Psoas muscle (tissue), 8 donors: ENCODE measurements around the gene FBXO17. TPM values are rescaled to one million over a fixed set of nuclear protein-coding genes. Genes with fewer than 3 reads are reported as not detected.

Experiments used
- ATAC-seq, 4 donors: fragments of 200-7000 bp; cut with Tn5 transposase; one replicate each; pipeline ENCODE4 v1.9.1; 2020; ENCODE audit warnings: moderate library complexity in 3 of 4, mild to moderate bottlenecking in 2 of 4
- DNase-seq, 2 donors: peaks; one replicate each; pipeline ENCODE4 v3.0.0-alpha.2; 2020
- H3K27ac ChIP-seq: fragments of 200-600 bp; one replicate; pipeline ENCODE4 v1.8.0; 2022
- H3K27me3 ChIP-seq, 3 donors: fragments of 200-600 bp in 1 of 3; one replicate each; pipeline versions ENCODE4 v1.6.1 to v1.8.0; 2013 to 2022; ENCODE audit warnings: low read length in 2 of 3, mild to moderate bottlenecking in 2 of 3, moderate library complexity in 1 of 3; ENCODE audit not compliant: insufficient read depth in 3 of 3
- H3K36me3 ChIP-seq, 2 donors: fragments of 200-600 bp in 1 of 2; one replicate each; pipeline versions ENCODE4 v1.6.1 to v1.8.0; 2013 to 2022; ENCODE audit warnings: low read depth in 1 of 2, mild to moderate bottlenecking in 1 of 2, moderate library complexity in 1 of 2; ENCODE audit not compliant: insufficient read depth in 1 of 2
- H3K4me1 ChIP-seq: fragments of 200-600 bp; one replicate; pipeline ENCODE4 v1.8.0; 2022
- H3K4me3 ChIP-seq: fragments of 200-600 bp; one replicate; pipeline ENCODE4 v1.8.0; 2022; ENCODE audit warnings: mild to moderate bottlenecking
- H3K9me3 ChIP-seq: fragments of 200-600 bp; one replicate; pipeline ENCODE4 v1.8.0; 2022
- CTCF ChIP-seq: fragments of 200-600 bp; IDR thresholded peaks from one replicate; pipeline ENCODE4 v1.8.0; 2022; ENCODE audit warnings: antibody characterized with exemption
- WGBS, 3 donors: extraction: QIAGEN DNeasy Blood & Tissue Kit; methylation state at CpG; one replicate each; pipeline versions ENCODE4 v1.1.6 to v1.1.7; 2013; 5-methylcytosine and 5-hydroxymethylcytosine counted together
- intact Hi-C, 2 donors: fragments of 100-400 bp; cut with DNase I; formaldehyde crosslinking; loops; one replicate each; pipeline versions ENCODE4 v1.11.0 to v1.14.2; 2022
- polyA plus RNA-seq, 3 donors: library from polyadenylated mRNA; stranded (reverse); fragments of 200-250 nt; gene quantifications; one replicate each; pipeline ENCODE4 v1.2.3, GENCODE V29; 2013
- total RNA-seq, 4 donors: library from RNA; stranded (reverse); fragmentation: NEBNext Ultra II Directional in 2 of 4; extraction: Animal tissue kit (Norgen Biotek cat#: 25700) in 2 of 4; gene quantifications; one replicate each; pipeline versions ENCODE4 v1.2.1 to v1.2.4, GENCODE V29; 2021 to 2023
- donor health status: healthy with polysubstance abuse.
- donor health status: DM: no; HTN: no; CAD: no; lungs with moderate emphysema.
- donor health status: Bipolar disorder and iron deficiency.
- donor health status: healthy.
- donor health status: DM: yes; HTN: yes; CAD: no.
- donor health status: DM: no; HTN: no; CAD: no.
- donor health status: DM: no; HTN: no; CAD: no.
- donor health status: DM: yes; HTN: yes; CAD: no.

Gene FBXO17
- total and polyA plus RNA-seq, 7 donors = 1.6 to 4.3 (median 2.2) TPM

GRCh38 chr19:38932425-38933179 lies 42.9 kb downstream of the FBXO17 start:
- DNase-seq = peak in 1 of 2 donors; percentile 58

GRCh38 chr19:38931521-38931793 lies 44.1 kb downstream of the FBXO17 start:
- Histone ChIP-seq H3K9me3 (no peaks in the 10 kb centered on the region), H3K27ac (peak overlapping the region; percentile 93), H3K36me3 (peaks cover 0 to 28% of the 10 kb centered on the region in 2 donors), H3K4me3 (peak overlapping the region; percentile 78), H3K4me1 (peaks cover 18% of the 10 kb centered on the region), H3K27me3 (no peaks in the 10 kb centered on the region)
- 23 to 28% (median 26%) methylated on average over 8 of the region's 8 CpGs for WGBS, 3 donors
- ATAC-seq (no peak), DNase-seq (no peak)
- intact Hi-C loops = loop anchor here in 1 of 2 donors (5.0 kb wide), 1 partner anchor 199 kb away; no protein-coding TSS in a partner anchor
- no peak for TF ChIP-seq CTCF

More at GRCh38 chr19:38932425-38933179, 42.9 kb downstream of the FBXO17 start:
- no peak for ATAC-seq
- Histone ChIP-seq H3K27ac (no peak overlapping the region), H3K4me3 (peak overlapping the region; percentile 78), H3K27me3 (no peaks in the 10 kb centered on the region), H3K4me1 (peaks cover 18% of the 10 kb centered on the region), H3K36me3 (peaks cover 0 to 26% of the 10 kb centered on the region in 2 donors), H3K9me3 (no peaks in the 10 kb centered on the region)
- intact Hi-C loops = loop anchor here in 1 of 2 donors (5.0 kb wide), 1 partner anchor 200 kb away; no protein-coding TSS in a partner anchor
- 86% methylated on average over 29 of the region's 29 CpGs for WGBS, 3 donors
- peak; percentile 29 for TF ChIP-seq CTCF

GRCh38 chr19:38930776-38931520 lies 44.6 kb downstream of the FBXO17 start, which contains the start of gene MRPS12:
Gene MRPS12 (plus strand): TSS chr19:38930944. CDS start chr19:38931295, 351 bp downstream.
- TF ChIP-seq CTCF = no peak
- no peaks in the 10 kb centered on the region for H3K27me3 ChIP-seq
- ATAC-seq (peak; percentile 96 to 98 (median 97)), DNase-seq (peak; percentile 97 to 99)
- H3K36me3 ChIP-seq = peaks cover 0 to 33% of the 10 kb centered on the region in 2 donors
- H3K4me3 ChIP-seq = peak within 1 kb of the TSS; percentile 78
- 0% methylated on average over 40 of the region's 40 CpGs for WGBS, 3 donors
- intact Hi-C loops = loop anchor here in 1 of 2 donors (5.0 kb wide), 1 partner anchor 199 kb away; no protein-coding TSS in a partner anchor
- H3K4me1 ChIP-seq = peaks cover 18% of the 10 kb centered on the region
- H3K9me3 ChIP-seq = no peaks in the 10 kb centered on the region
- peak within 1 kb of the TSS; percentile 93 for H3K27ac ChIP-seq

GRCh38 chr19:38929929-38930775 lies 45.4 kb downstream of the FBXO17 start, which contains the start of gene SARS2:
Gene SARS2 (minus strand): TSS chr19:38930763. CDS start chr19:38930736, 27 bp downstream.
- WGBS, 3 donors = 3 to 4% (median 3%) methylated on average over 48 to 49 of the region's 49 CpGs
- Histone ChIP-seq H3K4me1 (peaks cover 18% of the 10 kb centered on the region), H3K27me3 (no peaks in the 10 kb centered on the region), H3K9me3 (no peaks in the 10 kb centered on the region), H3K27ac (peak within 1 kb of the TSS; percentile 93), H3K36me3 (peaks cover 0 to 41% of the 10 kb centered on the region in 2 donors), H3K4me3 (peak within 1 kb of the TSS; percentile 78)
- DNase-seq (peak; percentile 92 to 96), ATAC-seq (peak; percentile 89 to 94 (median 92))
- TF ChIP-seq CTCF = peak; percentile 98
- intact Hi-C loops = loop anchor here in 1 of 2 donors (5.0 to 10.0 kb wide), 2 partner anchors 198 to 285 kb away; partner anchors contain the start of gene ACTN4
